Esophagus squamous epithelium (tissue), 5 donors: ENCODE results near the gene TP53I11. TPM values are rescaled to one million over a fixed set of nuclear protein-coding genes. Genes with fewer than 3 reads are reported as not detected.

Source experiments
- DNase-seq: peaks from one replicate; lab custom pipeline; 2025; lab: John Stamatoyannopoulos, UW
- H3K27ac ChIP-seq, 4 donors: fragments of 200-600 bp; sonication (generic); one replicate each; pipeline ENCODE4 v1.5.1; 2016 to 2019; ENCODE audit warnings: mild to moderate bottlenecking in 1 of 4
- H3K27me3 ChIP-seq, 4 donors: fragments of 200-600 bp; sonication (generic); 1 replicate in 3 of 4; 2 replicates in 1 of 4; pipeline versions ENCODE4 v1.5.1 to v1.6.0; 2017 to 2021; ENCODE audit warnings: antibody characterized with exemption in 1 of 4
- H3K36me3 ChIP-seq, 3 donors: fragments of 200-600 bp; sonication (generic); one replicate each; pipeline ENCODE4 v1.5.1; 2016 to 2019
- H3K4me1 ChIP-seq, 3 donors: fragments of 200-600 bp; sonication (generic); one replicate each; pipeline ENCODE4 v1.5.1; 2017 to 2019
- H3K4me3 ChIP-seq, 4 donors: fragments of 200-600 bp; sonication (generic); 1 replicate in 3 of 4; 2 replicates in 1 of 4; pipeline ENCODE4 v1.5.1; 2016 to 2019; ENCODE audit warnings: mild to moderate bottlenecking in 2 of 4, moderate library complexity in 1 of 4
- H3K9me3 ChIP-seq, 3 donors: fragments of 200-600 bp; sonication (generic); one replicate each; pipeline ENCODE4 v1.5.1; 2016 to 2019
- CTCF ChIP-seq, 6 experiments: fragments of 450-650 bp in 4 of 6; fragments of 200-600 bp in 2 of 6; sonication (generic) in 2 of 6; IDR thresholded peaks; one replicate each; pipeline ENCODE4 v1.5.1; 2016 to 2019; ENCODE audit warnings: antibody characterized with exemption in 6 of 6, mild to moderate bottlenecking in 4 of 6, moderate library complexity in 4 of 6
- POLR2A ChIP-seq, 4 donors: fragments of 450-650 bp; IDR thresholded peaks; one replicate each; pipeline ENCODE4 v1.6.1; 2017; ENCODE audit warnings: antibody characterized with exemption in 4 of 4, mild to moderate bottlenecking in 4 of 4, moderate library complexity in 3 of 4
- WGBS, 2 donors: methylation state at CpG; one replicate each; pipeline ENCODE4 v1.1.5; 2018; 5-methylcytosine and 5-hydroxymethylcytosine counted together
- intact Hi-C: fragments of 100-400 bp; cut with DNase I; formaldehyde crosslinking; loops from one replicate; pipeline ENCODE4 v1.15.0; 2022
- total RNA-seq, 4 donors: library from RNA; depleted of rRNA; stranded (reverse); fragments of >200 nt; gene quantifications; one replicate each; pipeline ENCODE4 v1.1.0, GENCODE V29; 2016
- donor health status: DM: yes; HTN: yes; CAD: no.

Gene TP53I11
- total RNA-seq, 4 donors from 2014 or later = 27.3 to 32.1 (median 29.0) TPM

GRCh38 chr11:44936951-44937543, 13.6 kb downstream of the TP53I11 start:
- intact Hi-C loops = loop anchor here (2.0 to 10.0 kb wide), 2 partner anchors 166 to 398 kb away; no protein-coding TSS in a partner anchor

GRCh38 chr11:44936525-44936924, 14.2 kb downstream of the TP53I11 start:
- intact Hi-C loops = loop anchor here (2.0 to 10.0 kb wide), 2 partner anchors 166 to 398 kb away; no protein-coding TSS in a partner anchor
- H3K27ac ChIP-seq = no peak overlapping the region

More at GRCh38 chr11:44936951-44937543, 13.6 kb downstream of the TP53I11 start:
- H3K27me3 ChIP-seq = no peaks in the 10 kb centered on the region
- no peak overlapping the region for H3K27ac ChIP-seq
- peaks cover 0 to 40% (median 0%) of the 10 kb centered on the region in 3 donors for H3K36me3 ChIP-seq
- no peak for TF ChIP-seq CTCF (IDR thresholded peaks at IDR 0.05)
- no peak for TF ChIP-seq POLR2A (IDR thresholded peaks at IDR 0.05)
- H3K4me1 ChIP-seq = peaks cover 0 to 40% (median 0%) of the 10 kb centered on the region in 3 donors
- no peak for DNase-seq
- WGBS, 2 donors = 79 to 96% methylated on average over 6 to 7 of the region's 12 CpGs
- H3K4me3 ChIP-seq = no peak overlapping the region
- no peaks in the 10 kb centered on the region for H3K9me3 ChIP-seq

GRCh38 chr11:44934735-44935250, 15.9 kb downstream of the TP53I11 start:
- no peak for DNase-seq
- WGBS, 2 donors = 87 to 97% methylated on average over 3 to 10 of the region's 13 CpGs
- Histone ChIP-seq H3K9me3 (no peaks in the 10 kb centered on the region), H3K27me3 (no peaks in the 10 kb centered on the region), H3K4me3 (no peak overlapping the region), H3K36me3 (peaks cover 0 to 40% (median 0%) of the 10 kb centered on the region in 3 donors), H3K27ac (no peak overlapping the region), H3K4me1 (peaks cover 0 to 20% (median 0%) of the 10 kb centered on the region in 3 donors)
- TF ChIP-seq POLR2A (IDR thresholded peaks at IDR 0.05) = no peak
- TF ChIP-seq CTCF (IDR thresholded peaks at IDR 0.05) = no peak
- intact Hi-C loops = loop anchor here (10.0 kb wide), 1 partner anchor 400 kb away; no protein-coding TSS in a partner anchor

More at GRCh38 chr11:44936525-44936924, 14.2 kb downstream of the TP53I11 start:
- Histone ChIP-seq H3K4me3 (no peak overlapping the region), H3K4me1 (peaks cover 0 to 37% (median 0%) of the 10 kb centered on the region in 3 donors), H3K27me3 (no peaks in the 10 kb centered on the region), H3K36me3 (peaks cover 0 to 40% (median 0%) of the 10 kb centered on the region in 3 donors), H3K9me3 (no peaks in the 10 kb centered on the region)
- peak; percentile 95 to 99 (median 97) for TF ChIP-seq CTCF (IDR thresholded peaks at IDR 0.05)
- TF ChIP-seq POLR2A (IDR thresholded peaks at IDR 0.05) = no peak
- peak; percentile 25 for DNase-seq
- WGBS, 2 donors = 0 to 11% methylated on average over 1 to 3 of the region's 20 CpGs

GRCh38 chr11:44934110-44934509, 16.6 kb downstream of the TP53I11 start:
- H3K9me3 ChIP-seq = no peaks in the 10 kb centered on the region
- no peaks in the 10 kb centered on the region for H3K27me3 ChIP-seq
- WGBS, 2 donors = 67 to 100% methylated on average over 1 to 2 of the region's 2 CpGs
- H3K36me3 ChIP-seq = peaks cover 0 to 40% (median 0%) of the 10 kb centered on the region in 3 donors
- TF ChIP-seq POLR2A (IDR thresholded peaks at IDR 0.05) (no peak), CTCF (IDR thresholded peaks at IDR 0.05) (no peak)
- peaks cover 0 to 13% (median 0%) of the 10 kb centered on the region in 3 donors for H3K4me1 ChIP-seq
- intact Hi-C loops = loop anchor here (10.0 kb wide), 1 partner anchor 401 kb away; no protein-coding TSS in a partner anchor
- DNase-seq = no peak
- H3K4me3 ChIP-seq = no peak overlapping the region
- H3K27ac ChIP-seq = no peak overlapping the region

GRCh38 chr11:44931466-44931865, 19.2 kb downstream of the TP53I11 start:
- H3K27me3 ChIP-seq = peaks cover 0 to 9% (median 0%) of the 10 kb centered on the region in 4 donors
- no peaks in the 10 kb centered on the region for H3K9me3 ChIP-seq
- DNase-seq = no peak
- H3K36me3 ChIP-seq = peaks cover 0 to 23% (median 0%) of the 10 kb centered on the region in 3 donors
- H3K27ac ChIP-seq = no peak overlapping the region
- no peak overlapping the region for H3K4me3 ChIP-seq
- H3K4me1 ChIP-seq = peaks cover 0 to 3% (median 0%) of the 10 kb centered on the region in 3 donors
- WGBS, 2 donors = 82 to 100% methylated on average over 1 to 2 of the region's 3 CpGs
- no peak for TF ChIP-seq POLR2A (IDR thresholded peaks at IDR 0.05)
- TF ChIP-seq CTCF (IDR thresholded peaks at IDR 0.05) = no peak
- intact Hi-C loops = loop anchor here (10.0 kb wide), 1 partner anchor 403 kb away; no protein-coding TSS in a partner anchor
